GM21723 (cell line): ENCODE measurements around the gene TXLNG.

ENCODE experiments used
- ATAC-seq: cut with Tn5 transposase; IDR thresholded peaks from one replicate; pipeline ENCODE4 v1.9.1; 2021; ENCODE audit warnings: mild to moderate bottlenecking, moderate library complexity; ENCODE audit not compliant: unreplicated experiment

TXLNG gene

DNA sequence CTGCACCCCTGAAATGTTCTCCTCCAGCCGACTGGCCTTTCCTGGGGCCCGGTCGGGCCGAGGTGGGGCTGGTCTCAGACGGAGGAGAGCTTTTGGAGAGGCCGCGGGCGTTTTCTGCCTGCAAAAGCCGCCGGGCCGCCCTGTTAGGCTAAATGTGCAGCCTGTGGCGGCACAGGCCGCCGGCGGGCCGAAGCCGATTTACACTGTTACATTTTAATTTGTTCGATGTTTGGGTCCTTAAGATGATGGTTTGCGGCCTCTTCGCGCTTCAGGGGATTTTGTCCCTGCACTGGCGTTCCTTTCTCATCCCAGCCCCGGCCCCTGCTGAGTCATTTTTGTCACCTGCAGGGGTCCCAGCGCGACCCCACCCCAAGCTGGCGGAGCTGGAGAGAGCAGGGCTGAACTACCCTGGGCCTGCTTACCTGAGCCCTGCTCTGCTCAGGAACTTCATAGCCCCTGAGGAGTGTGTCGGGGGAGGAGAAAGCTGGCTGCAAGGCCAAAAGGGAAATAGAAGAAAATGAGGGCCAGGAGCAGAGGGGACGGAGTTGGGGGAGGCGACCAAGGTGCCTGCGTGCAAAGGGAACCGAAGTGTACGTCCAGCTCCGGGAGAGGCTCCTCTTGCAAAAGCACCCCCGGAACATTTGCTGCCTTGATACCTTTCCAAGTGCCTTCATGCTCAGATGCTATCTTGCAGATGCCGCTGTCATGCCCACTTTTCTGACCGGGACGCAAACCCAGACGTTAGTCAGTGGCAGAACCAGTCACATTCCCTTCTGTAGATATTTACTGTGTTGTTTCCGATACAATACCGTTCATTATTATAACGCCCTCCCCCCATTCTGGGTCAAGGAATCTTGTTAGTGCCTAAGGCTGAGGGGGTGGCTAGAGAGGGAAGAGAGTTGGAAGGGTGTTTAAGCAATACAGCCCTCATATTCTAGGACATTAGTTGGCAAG, 84.9 kb downstream of the TXLNG start:
- peak; percentile 18 for ATAC-seq

DNA sequence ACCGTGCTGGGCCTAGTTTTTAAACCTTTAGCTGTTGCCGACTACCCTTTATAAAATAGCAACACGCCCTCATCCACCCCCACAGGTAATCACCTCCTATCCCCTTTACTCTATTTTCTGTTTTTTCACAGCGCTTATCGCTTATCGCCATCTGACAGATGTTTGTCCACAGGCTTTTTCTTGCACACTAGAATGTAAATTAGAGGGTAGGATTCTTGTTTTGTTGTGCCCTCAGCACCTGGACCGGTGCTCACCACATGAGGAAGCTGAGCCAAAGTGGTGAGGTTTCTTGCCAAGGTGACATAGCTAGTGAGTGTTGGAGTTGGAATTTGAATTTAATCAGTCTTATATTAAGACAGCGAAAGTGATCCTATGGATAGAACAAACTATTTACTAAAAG, 86.8 kb downstream of the TXLNG start:
- ATAC-seq: no peak

DNA sequence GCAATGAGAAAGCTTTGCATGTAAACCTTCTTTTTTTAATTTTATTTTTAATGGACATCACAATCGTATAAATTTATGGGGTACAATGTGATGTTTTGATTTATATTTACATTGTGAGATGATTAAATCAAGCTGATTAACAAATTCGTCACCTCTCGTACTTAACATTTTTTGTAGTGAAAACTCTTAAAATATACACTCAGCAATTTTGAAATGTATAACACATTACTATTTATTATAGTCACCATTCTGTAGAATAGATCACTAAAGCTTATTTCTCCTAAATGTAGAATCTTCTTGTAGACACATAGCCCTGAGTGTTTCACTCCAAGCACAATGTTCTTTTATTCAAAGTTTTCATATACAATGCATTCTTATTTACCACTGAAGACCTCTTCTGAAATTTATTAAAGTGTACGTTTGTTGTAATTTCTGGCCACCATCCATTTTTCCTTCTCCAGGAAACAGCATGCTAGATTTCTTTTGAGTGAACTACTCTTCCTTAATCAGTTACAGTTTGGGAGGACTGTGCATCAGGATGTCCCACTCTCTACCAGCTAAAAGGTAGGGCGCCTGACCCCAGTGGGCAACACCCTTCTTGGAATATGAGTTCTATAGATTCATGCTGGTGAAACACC, 88.3 kb downstream of the TXLNG start:
- no peak for ATAC-seq

DNA sequence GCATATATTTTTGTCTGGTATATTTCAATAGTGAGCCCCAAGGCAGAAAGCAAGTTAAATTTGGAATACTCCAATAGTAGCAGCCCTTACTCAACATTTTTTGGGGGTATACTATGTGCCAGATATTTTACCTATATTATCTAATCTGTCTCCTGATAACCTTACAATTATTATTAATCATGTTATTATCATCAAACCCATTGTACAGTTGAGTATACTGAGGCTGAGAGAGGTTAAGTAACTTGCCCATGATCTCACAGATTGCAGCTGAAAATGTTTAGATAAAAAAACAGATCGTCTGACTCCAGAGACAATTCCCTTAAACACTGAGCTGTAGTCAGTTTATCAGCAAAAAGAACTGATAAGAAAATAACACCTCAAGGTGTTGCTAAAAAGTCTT, 90.4 kb downstream of the TXLNG start:
- no peak for ATAC-seq

DNA sequence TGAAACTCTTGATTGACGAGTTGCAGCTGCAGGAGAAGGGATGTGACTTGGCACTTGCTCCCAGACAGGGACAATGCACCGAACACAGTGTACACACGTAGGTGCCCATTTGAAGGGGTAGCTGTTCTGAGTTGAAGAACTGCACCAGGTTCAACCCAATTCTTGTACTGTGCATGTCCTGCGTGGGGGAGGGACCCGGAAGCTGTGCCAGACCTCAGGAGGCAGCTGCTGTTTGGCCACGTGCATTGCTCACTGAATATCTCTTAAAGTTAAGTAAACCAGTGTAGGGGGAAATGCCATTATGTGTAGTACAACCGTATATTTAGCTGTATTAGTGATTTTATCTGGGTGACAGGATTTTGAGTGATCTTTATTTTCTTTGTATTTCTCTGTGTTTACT, 95.9 kb downstream of the TXLNG start:
- no peak for ATAC-seq

DNA sequence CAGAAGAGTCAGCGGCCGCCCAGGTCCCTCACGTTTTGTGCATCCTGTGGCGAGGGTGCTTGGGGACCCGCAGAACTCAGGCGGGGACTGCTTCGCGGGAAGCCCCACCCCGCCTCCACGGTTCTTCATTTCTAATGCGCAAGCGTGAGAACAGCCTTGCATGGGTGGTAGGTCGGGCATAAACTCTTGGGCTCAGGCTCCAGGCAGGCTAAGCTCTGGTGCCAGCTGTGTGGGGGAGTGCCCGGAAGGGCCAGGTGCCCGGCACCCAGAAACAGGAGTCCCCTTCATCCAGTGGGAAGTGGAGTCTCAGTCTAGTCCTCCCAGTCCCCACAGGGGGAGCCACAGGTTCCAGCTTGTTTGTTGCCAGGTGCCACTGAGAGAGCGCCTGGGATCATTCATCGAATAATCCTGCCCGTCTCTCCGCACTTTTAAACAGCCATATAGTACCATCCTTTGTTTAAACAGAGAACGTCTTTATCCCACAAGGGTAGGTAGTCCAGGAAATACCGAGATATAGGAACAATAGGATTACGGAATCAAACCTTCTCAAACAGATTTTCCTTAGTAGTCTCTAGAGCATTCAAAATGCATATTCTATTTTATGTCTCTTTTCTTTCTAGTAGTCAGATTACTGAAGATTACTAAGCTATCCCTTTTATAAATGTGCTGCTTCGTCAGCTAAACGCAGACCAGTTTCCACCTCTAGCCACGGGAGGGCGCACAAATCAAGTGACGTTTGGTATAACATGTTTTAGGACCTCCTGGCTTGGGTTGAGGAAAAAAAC, 96.6 kb downstream of the TXLNG start:
- ATAC-seq: peak; percentile 67

DNA sequence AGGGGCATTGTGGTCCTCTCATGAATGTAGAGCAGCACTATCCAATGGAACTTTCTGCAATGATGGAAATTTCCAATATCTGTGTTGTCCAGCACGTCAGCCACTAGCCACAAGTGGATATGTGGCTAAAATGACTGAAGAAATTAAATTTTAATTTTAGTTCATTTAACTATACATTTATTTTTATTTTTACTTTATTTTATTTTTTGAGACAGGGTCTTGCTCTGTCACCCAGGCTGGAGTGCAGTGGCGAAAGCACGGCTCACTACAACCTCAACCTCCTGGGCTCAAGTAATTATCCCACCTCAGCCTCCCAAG, 97.2 kb downstream of the TXLNG start:
- no peak for ATAC-seq

DNA sequence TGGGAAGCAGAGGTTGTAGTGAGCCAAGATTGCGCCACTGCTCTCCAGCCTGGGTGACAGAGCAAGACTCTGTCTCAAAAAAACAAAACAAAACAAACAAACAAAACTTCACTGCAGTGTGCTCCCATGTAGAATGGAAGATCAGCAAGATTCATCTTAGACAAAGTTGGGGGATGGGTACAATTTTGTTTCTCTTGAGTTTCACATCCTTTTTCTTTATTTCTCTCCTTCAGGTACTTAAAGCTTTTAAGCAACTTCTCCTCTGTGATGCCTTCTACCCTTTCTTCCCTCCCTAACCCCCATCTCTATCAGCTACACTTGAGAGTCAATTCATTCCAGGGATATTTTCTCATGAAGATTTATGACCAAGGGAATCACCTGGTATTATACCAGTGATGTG, 99.4 kb downstream of the TXLNG start:
- no peak for ATAC-seq

DNA sequence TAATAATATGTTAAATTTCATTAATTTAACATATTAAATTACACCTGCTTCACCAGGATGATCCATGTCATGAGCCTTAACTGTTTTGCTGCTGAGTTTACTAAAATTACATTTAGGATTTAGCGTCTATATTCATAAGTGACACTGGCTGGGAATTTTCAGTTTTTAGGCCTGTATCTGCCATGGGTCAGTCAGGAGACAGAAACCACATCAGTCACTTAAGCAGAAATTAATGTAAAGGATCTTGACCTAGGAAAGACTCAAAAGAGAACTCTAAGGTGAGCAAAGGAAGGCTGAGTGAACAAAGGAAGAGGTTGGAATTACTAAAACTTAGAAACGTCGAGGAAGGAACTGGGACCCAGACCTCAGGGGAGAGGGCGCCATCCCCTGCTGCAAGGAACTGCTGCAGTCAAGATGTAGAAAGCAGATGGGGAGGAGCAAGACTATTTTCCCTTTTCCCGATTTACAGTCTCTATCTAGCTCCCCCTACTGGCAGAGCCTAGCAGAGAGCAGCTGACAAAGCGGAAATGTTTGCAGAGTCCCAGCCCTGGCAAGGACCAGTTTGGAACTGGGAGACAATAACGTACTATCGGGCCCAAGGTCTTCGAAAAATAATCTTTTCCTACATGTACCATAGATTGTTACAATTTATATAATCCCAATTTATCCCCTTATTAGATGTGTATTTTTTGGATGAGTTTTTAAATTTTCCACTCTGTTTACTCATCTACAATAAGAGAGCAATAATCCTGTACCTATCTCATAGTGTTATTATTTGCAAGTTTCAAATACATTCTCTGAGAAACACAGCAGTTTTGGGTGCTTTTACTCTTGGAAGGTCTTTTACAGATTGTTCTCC, 106.5 kb downstream of the TXLNG start:
- ATAC-seq: peak; percentile 94
